GM19099 (cell line): ENCODE results near the gene POGLUT3.
A peak's percentile ranks its signal among the peaks of the same experiment; 100 is the strongest.

Experiments used
- POLR2A ChIP-seq: IDR thresholded peaks from 3 replicates; pipeline ENCODE4 v1.6.1; 2011; ENCODE audit warnings: low read depth; ENCODE audit not compliant: insufficient read length; ENCODE audit errors: extremely low read depth

Gene POGLUT3

DNA sequence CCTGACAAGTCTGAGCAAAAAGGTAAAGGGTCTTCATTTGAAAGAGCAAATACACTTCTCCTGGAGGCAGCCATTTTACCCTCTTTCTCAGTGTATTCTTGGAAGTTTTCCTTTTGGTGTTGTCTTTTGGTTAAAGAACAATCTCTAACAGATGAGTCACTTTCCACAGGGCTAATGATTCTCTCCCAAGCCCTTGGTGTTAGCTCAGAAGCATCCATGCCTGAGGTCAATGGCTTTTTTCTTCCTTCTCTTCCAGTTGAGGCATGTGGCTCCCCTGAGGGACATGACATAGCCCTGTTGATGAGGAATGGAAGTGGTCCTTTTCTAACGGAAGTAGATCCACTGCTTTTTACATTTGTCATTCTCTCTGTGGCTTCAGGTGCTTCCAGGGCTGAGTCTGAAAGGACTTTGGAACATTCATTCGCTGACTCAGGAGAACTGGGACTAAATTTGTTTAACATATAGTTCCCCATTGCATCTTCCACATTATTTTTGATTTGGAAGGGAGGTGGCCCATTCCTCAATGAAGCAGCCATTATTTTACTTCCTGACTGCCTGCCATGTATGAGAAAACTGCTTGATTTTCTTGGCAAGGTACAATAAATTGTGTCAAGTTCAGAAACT is 13.8 kb upstream of the POGLUT3 start:
- no peak for TF ChIP-seq POLR2A

DNA sequence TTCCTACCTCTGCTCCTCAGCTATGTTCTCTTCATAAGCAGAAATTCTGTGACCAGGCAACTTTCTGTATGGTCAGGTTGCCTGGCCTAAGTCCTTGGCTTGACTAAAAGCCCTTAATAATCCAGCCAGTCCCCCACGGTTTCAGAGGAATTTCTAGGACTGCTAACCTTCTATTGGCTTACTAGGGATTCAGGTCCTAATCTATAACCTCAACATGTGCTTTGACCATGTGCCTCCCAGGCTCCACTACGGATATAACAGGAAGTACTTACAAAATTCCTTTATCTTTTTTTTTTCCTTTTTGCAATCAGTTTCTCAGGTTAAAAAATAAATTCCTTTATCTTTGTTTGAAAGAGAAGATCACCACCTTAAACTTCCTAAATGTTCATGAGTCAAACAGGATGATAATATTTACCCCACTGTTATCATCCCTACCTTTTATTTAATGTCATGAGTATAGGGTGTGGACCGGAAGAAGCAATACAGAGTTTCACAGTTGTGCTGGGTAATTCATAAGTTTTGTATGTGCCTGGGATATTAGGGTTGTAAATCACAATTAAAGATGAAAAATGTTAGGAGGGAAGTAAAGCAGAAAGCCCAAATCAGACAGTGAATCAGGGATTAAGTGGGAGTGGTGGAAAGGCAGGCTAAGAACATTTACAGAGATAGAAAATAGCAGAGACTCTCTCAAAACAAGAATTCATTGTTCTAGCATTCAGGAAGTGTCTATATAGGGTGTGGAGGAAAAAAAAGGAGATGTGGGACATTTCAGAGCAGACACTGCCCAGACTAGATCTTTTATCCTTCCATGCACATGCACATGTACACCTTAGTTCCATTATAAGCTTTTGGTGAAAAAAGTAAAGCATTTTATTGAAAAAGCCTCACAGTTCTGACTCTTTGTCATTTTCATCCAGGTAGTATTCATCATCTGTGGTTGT is 10.7 kb upstream of the POGLUT3 start:
- no peak for TF ChIP-seq POLR2A

DNA sequence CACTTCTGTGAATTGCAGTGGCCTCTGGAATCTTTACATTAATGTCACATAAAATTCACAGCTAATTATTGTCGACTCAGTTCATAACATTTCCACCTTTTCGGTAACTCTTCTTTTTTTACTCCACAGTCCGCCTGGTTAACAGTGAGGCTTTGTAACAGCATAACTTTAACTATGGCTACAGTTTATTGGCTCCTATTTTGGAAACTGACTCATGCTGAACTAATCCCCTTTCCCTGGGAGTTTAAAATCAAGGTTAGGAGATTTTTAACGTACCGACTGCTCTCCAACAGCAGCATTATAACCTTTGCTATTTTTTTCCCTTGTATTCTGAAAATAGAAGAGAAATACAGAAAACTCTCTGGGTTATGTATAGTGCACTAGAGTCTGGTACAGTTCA is 3.2 kb upstream of the POGLUT3 start:
- no peak for TF ChIP-seq POLR2A

DNA sequence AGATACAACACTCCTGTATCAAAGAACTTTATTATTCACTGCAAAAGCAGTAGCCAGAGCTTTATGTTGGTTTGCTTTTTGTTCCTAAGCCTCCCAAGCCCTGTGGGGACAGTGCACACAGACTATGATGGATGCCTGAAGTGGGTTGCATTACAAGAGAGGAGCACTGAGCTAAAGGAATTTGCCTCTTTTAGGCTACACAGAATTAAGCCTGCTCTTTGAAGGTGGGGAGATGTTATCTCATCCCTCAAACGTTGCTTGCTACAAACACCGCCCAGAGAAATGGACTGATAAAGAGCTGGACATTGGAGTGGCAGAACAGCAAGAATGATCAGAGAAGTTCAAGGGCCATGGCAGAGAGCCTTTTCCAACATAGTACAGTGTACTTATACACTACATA is 2.5 kb upstream of the POGLUT3 start:
- TF ChIP-seq POLR2A = no peak

DNA sequence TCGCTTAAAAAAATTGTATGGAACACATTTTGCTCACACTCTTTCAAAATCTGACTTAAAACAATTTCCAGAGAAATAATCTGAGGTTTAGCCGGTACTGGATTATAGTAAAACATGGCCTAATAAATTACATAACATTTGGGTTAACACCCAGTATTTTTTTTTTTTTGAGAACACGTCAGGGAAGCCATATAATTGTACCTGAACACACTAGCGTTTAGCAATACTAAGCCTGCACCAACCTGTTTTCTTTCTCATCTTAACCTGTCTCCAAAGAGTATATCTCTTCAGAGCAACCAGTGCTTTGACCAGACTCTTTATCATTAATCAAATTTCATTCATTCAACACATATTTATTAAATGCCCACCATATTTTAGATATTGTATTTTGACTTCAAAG is 2.0 kb upstream of the POGLUT3 start:
- TF ChIP-seq POLR2A = no peak

DNA sequence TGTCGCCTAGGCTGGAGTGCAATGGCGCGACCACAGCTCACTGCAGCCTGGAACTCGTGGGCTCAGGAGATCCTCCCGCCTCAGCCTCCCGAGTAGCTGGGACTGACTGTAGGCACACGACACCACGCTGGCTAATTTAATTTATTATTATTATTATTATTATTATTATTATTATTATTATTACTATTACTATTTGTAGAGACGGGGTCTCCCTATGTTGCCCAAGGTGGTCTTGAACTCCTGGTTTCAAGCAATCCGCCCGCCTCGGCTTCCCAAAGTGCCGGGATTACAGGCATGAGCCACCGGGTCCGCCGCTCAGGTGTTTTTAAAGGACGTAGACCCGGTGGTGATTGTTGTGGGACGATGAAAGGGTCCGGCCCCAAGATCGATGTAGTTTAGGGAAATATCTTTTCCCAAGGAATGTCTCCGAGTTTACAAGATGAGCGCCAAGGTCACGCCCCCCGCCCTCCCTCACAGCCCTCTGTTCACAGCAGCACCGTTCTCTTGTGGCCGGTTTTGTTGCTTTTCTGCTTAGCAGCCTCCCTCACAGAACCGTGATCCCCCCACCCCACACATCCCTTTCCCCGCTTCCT is 728 bp upstream of the POGLUT3 start:
- no peak for TF ChIP-seq POLR2A

DNA sequence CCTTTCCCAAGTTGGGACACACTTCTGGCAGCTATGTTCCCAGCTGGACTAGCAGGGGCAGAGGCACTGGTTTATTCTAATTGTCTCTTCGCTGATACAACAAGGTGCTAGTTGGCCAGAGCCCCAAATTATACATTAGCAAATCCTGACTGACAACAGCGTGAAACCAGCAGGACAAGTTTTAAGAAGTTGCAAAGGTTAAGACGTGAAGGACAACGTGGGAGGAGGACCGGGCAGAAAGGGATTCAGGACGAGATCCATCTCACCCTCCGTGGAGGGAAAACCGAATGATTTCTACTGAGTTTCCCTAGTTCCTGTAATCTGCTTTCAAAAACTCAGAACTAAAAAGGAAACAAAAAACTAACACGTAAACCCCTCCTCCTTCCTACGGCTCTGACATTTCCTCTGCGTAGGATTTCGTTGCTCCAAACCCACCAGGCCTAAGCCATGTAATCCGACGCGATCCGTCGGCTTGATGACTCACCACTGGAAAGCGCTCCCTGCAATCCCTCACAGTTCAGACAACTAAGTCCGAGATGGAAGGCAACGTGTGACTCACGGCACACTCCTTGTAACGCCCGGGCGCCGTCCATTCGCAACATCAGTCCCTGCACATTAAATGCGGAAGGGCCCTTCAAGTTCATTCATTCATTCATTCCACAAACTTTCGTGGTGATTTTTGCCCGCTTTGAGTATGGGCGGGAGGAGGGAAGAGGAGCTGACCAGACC is 703 bp downstream of the POGLUT3 start:
- TF ChIP-seq POLR2A = peak; percentile 62

DNA sequence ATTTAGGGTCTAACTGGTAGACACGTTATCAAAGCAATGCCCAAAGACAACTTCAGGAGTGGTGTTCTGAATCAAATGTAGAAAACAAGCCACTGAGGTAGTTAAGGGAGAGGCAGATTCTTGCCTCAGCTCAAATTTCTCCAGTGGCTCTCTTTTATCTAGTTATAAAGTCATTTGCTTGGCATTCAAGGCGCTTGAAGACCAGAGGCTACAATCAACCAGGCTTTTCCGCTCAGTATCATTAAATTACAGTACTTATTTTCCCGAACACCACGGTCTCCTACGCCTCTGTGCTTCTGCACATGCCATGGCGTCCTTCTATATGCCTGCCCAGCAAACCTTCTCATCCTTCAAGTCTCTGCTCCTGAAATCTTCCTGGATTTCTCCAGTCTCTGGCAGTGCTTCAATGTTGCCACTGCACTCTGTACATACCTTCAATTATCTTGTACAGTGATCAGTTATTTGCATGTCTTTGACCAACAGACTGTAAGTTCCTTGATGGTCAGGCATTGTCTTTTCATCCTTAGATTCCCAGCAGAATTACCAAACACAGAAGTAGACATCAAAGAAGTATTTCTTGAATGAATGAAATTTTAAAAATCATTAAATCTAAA is 1.4 kb downstream of the POGLUT3 start:
- TF ChIP-seq POLR2A = no peak

DNA sequence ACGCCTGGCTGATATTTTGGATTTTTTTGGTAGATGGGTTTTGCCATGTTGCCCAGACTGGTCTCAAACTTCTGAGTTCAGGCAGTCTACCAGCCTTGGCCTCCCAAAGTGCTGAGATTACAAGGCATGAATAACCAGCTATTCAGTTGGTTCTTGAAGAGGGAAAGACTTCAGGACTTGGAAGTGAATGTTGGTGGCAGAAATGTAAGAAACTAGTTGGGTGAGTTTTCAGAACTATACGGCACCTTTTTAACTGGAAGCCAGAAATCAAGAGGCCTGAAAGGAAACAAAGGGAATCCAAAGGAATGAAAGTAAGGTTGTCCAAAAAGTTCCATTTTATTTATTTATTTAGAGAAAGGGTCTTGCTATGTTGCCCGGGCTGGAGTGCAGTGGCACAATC is 2.9 kb downstream of the POGLUT3 start:
- no peak for TF ChIP-seq POLR2A

DNA sequence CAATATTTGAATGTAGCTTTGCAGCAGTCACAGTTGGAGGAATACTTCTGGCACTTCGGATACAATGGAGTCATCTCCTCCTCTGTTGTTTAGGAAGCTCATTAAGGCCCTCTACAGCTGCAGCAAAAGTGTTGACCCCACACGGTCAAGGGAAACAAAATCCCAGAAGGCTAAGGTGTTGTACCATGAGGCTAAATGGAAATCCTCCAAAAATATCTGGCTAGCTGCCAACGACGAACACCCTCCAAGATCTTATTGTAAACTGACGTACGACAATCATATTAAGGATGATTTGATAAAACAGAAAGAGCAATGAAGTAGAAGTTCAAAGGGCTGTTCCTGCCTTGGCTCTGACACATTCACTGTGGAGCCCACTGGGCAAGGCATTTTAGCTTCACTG is 4.0 kb downstream of the POGLUT3 start:
- no peak for TF ChIP-seq POLR2A

DNA sequence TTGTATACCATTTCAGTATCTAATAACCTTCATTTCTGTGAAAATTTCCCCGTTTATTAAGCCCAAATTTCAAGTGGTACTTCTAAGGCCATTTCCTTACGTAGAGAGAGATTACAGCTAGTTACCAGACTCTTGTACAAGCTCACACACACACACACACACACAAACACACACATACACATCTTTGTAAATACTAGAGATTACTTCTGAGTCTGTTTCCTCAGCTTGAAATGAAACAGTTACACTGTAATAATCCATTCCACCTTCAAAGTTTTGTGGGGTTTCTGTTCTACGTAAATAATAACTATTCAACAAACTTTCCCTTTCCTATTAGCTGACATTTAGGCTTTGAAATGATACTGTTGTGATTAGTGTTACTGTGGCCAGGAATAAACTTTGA is 6.2 kb downstream of the POGLUT3 start:
- TF ChIP-seq POLR2A = no peak

DNA sequence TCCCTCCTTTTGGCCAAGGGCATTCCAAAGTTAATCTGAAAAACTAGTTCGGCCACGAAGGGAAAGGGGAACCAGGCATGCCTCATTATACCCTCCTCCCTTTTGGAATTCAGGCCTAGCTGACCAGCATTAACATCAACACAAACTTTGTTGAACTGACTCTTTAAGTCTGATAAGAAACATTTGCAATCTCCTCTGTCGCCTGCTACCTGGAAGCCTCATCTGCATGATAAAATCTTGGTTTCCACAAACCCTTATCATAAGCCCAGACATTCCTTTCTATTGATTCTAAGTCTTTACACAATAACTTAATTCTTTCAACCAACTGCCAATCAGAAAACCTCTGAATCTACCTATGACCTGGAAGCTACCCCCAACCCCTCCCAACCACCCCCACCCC is 11.4 kb downstream of the POGLUT3 start:
- no peak for TF ChIP-seq POLR2A

DNA sequence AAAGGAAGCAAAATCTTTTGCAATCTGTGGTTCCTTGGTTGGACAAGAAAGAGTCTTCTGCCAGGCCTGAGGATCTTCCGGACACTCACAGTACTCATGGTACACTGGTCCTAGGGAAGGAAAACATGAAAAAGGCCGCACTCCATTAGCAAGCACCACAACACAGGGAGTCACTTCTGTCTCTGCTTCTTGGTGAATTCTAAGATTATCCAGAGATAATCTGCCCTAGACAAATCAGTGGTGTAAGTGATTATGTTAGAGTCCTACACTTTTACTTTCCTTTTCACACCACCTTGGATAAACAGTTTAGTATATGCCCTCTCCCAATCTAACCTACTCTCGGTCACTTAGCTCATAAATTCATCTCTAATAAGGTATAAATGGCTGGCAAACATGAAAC is 11.9 kb downstream of the POGLUT3 start:
- no peak for TF ChIP-seq POLR2A

DNA sequence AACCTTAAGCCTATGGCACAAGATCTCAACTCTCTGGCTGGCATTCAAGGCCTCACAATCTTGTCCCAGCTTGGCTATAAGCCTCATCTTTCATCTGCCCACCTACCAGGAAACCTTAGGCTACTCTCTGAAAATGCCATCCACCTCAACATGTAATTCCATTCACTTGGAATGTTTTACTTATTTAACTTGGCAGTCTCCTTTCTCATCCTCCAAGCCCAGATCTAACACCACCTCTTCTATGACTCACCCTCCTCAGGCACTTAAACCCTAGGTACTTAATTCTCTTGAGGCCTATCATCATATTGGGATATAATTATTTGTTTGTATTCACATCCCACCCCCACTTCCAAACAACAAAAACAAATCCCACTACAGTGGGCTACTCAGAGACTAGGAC is 15.0 kb downstream of the POGLUT3 start:
- no peak for TF ChIP-seq POLR2A

DNA sequence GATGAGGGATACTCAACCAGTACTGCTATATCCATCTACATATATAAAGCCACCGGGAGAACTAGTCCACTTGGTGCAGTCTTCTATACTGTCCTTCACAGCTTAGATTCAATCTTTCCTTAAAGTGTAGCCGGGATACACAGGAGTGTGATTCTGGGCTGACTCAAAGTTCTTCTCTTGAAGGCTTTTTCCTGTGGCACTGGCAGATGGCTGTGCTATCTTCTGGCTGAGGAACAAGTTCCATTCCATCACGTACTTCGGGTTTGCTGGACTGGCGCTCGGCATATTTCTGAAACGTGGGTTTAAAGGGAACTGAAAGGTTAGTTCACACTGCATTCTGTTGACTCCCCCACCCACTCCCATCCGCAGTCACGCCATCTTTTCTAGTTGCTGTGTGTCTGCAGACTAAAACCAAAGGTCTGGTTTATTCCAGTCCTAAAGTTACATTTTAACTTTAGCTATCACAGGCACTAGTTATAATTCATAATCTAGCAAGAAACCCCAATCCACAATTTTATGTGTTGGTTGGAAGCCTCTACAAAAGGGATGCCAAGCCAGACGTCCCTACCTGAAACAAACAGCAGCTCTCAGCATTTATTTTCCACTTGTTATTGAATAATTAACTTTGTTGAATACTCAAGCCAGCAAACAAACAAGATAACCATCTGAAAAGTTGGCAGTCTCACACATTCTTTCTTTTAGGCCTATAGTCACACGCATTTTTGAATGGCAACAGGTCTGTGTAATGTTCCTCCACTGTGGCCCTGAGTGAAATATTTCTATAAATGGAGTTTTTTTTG is 23.3 kb downstream of the POGLUT3 start:
- TF ChIP-seq POLR2A = no peak

DNA sequence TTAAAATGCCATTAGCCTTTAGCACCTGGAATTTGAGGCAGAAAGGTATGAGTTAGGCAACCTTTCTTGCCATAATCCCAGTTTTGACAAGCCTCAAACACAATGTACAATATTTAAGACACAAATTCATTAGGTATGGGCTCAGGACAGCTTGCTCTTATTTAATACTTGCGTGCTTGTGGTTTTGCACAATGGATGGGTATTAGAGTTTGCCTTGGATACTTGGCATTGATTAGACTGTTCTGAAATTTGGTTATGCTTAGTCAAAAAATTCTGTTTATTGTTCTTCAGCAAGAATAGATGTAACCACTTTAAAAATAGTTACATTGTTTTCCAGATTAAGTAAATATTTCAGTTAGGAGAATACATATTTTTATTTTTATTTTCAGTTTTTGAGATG is 25.5 kb downstream of the POGLUT3 start:
- no peak for TF ChIP-seq POLR2A
